Germinal center (tissue), 1 donor: ENCODE data around the gene SEZ6.

Experiments
- DNase-seq: peaks from one replicate; pipeline ENCODE4 v3.0.0; 2012; ENCODE audit warnings: mixed read lengths, low spot score

SEZ6 gene

DNA sequence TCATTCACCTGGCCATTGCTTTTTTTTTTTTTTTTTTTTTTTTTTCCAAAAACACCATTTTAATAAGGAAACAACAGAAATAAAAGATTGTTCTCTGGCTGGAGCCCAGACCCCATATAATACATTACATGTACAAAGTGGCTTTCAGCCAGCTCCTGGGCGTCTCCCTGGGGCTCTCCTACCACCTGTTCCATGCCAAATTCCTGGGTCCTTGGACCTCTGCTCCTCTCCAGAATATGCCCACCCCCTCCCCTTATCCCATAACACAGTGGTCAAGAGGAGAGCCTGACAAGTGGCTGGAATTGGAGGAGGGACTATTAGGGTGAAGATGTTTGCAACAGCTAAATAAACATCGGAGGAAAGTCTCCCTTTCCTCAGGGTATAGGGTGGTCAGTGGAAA lies 50.9 kb downstream of the SEZ6 start:
- DNase-seq, result no peak

GRCh38 chr17:28953444-28954118 lies 52.3 kb downstream of the SEZ6 start:
- peak; percentile 61 for DNase-seq

DNA sequence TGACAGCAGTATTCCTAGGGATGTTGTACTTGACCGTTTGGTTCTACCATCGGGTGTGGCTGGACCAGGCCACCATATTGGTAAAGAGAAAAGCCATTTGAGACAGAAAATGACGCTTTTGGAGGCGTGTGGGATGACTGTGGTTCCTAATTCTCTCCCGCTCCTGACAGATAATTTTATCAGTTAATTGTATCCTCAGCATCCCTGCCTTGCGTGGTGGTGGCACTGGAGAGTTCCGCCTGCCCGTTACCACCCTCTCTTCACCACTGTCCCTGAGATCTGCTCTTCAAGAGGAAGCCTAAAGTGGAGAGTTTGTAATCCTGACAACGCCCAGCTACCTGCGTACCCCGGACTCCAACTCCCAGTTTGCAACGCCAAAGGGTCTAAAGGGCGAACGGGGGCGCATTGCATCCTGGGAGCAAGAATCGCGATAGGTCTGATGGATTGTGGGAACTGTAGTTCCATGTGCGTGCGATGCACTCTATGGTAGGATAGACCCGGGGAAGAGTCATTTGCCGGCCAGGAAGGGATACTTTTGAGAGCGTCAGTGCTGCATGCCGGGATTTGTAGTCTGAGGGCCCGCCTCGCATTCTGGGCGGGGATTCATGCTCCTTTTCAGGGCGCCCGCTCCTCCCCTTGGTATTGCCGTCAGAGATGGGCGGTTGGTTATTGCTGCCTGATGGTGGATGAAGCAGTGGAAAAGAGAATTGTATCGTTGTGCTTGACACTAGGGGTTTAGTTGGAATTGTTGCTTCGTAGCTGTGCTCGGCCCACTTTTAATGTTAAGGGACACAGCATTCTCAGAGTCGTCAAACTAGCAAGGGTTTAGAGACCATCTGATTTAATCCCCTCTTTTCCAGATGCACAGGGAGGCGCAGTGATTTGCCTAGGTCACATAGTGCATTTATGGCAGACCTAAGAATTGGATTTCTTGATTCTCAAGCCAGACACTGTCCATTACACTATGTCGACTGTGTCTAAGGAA lies 53.5 kb downstream of the SEZ6 start:
- DNase-seq, result peak; percentile 94

DNA sequence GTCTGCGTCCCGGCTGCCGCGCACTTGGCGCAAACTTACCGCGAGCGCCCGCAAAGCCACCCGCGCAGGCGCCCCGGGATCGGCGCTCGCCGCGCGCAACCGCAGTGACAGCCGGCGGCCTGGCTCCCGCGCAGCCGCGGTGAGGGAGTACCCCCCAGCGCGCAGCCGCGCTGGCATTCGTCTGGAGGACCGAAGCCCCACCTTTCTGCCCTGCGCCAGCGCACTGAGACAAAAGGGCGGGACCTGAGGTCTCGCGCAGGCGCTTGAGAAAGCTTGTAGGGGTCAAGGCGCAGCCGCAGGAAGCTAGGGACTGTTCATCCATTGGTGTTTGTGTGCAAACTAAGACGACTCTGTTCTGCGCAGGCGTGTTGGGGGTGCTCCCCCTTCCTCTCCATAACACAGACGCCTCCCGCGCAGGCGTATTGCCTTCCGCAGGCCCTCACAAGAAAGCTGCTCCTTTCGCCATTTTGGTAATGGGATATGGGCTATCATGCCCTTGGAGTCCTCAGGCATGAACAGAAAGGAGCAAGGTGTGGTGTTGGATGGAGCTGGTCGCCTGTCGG lies 54.3 kb downstream of the SEZ6 start, which contains the start of gene PHF12:
TSS of gene PHF12 (minus strand) at position 91 of the 563 bp plus-strand sequence. CDS start 558 bp downstream, outside the sequence.
- peak; percentile 97 for DNase-seq

- peak; percentile 23 for DNase-seq
Measured at GRCh38 chr17:28950752-28951427, 54.9 kb downstream of the SEZ6 start.

- peak; percentile 35 for DNase-seq
Measured at GRCh38 chr17:28950017-28950751, 55.6 kb downstream of the SEZ6 start.

DNA sequence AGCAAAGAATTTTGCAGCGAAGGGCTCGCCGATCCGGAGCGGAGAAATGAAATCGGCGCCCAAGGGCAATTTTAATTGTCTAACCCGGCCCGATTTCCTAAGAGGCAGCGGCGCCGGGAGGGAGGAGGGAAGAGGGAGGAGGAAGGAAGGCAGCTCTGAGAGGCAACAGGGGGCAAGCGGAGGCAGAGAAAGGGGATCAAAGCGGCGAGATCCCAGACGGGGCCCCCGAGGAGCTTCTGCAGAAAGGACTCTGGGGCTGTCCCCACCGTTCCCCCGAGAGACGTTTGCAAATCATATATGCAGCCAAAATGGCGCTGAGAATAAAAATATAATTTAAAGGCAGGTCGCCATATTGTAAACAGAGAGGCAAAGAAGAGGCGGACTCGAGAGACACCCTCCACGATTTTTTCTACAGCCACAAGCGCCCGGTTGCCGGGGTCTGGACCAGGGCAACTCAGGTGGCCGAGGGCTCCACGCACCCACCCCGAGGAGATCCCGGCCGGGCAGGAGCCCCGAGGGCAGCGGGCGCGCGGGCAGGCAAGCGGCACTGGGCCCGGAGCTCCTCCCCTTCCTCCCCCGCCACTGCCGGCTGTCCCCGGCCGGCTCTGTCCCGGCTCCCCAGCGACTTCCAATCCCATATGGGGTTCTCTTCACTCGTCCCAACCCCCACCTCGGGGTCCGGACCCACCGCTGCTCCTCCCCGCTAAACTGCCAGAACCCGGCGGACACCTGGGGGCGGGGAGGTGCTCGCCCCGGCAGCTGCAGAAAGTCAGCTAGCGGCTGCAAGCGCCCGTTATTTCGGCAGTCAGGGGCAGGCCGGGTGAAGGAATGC lies 56.4 kb downstream of the SEZ6 start:
- DNase-seq, result peak; percentile 59

DNA sequence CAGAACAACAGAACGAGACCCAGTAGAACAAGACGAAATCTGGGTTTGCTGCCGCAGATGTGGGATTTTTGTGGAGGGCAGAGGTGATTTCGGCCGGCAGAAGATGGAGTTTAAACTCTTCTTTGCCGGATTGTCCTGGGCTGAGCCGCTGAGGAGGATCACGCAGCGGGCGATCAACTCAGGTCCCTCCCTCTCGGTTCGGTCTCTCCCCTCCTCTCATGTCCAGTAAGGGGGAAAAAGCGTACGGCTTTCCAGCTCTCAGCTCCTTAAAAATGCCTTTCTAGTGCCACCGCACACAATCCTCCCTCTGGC lies 57.0 kb downstream of the SEZ6 start:
- no peak for DNase-seq

GRCh38 chr17:28948342-28948741 lies 57.5 kb downstream of the SEZ6 start:
- no peak for DNase-seq

GRCh38 chr17:28947639-28948038 lies 58.2 kb downstream of the SEZ6 start:
- DNase-seq, result no peak

GRCh38 chr17:28946239-28946638 lies 59.6 kb downstream of the SEZ6 start:
- no peak for DNase-seq

GRCh38 chr17:28944862-28945741 lies 60.7 kb downstream of the SEZ6 start:
- no peak for DNase-seq

GRCh38 chr17:28944343-28944742 lies 61.5 kb downstream of the SEZ6 start:
- no peak for DNase-seq

GRCh38 chr17:28942925-28943324 lies 62.9 kb downstream of the SEZ6 start:
- no peak for DNase-seq

- DNase-seq, result no peak
Measured at GRCh38 chr17:28941251-28941650, 64.6 kb downstream of the SEZ6 start.

- no peak for DNase-seq
Measured at GRCh38 chr17:28940675-28941074, 65.2 kb downstream of the SEZ6 start.

DNA sequence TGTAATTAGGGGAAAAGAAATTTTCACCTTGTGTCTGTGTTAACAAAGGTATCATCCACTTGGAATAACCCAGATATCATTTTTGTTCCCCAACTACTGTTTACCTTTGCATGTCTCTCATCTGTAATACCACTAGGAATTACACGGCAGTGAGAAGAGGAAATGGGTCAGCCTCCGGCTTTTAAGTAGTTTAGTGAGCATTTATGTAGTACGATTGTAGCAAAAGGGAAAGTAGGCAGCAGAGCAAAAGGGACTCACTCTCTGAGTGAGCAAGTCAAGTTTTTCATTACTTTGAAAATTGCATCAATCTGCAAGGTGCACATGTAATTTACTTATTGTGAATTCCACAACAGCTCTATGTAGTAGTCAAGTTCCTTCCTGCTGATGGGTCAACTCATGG lies 65.7 kb downstream of the SEZ6 start:
- DNase-seq, result no peak

- DNase-seq, result no peak
Measured at GRCh38 chr17:28938552-28938951, 67.3 kb downstream of the SEZ6 start.

GRCh38 chr17:28937044-28937729 lies 68.6 kb downstream of the SEZ6 start:
- no peak for DNase-seq
